Skeletal muscle tissue (tissue), 4 donors: ENCODE results near the gene RAB7A. TPM values are rescaled to one million over a fixed set of nuclear protein-coding genes. Genes with fewer than 3 reads are reported as not detected.

ENCODE experiments used
- H3K27ac ChIP-seq: one replicate; pipeline ENCODE4 v1.7.0; 2013; ENCODE audit warnings: mild to moderate bottlenecking, low read depth, low read length, inconsistent platforms
- H3K27me3 ChIP-seq, 3 donors: one replicate each; pipeline ENCODE4 v1.7.0; 2013; ENCODE audit warnings: low read length in 3 of 3; ENCODE audit not compliant: control insufficient read depth in 3 of 3, insufficient read depth in 3 of 3
- H3K36me3 ChIP-seq, 3 donors: one replicate each; pipeline ENCODE4 v1.7.0; 2013; ENCODE audit warnings: low read length in 3 of 3; ENCODE audit not compliant: control insufficient read depth in 3 of 3, insufficient read depth in 3 of 3
- H3K4me1 ChIP-seq, 3 donors: one replicate each; pipeline ENCODE4 v1.7.0; 2013; ENCODE audit warnings: low read length in 3 of 3, mild to moderate bottlenecking in 3 of 3; ENCODE audit not compliant: control insufficient read depth in 3 of 3, insufficient read depth in 3 of 3
- H3K4me3 ChIP-seq, 3 donors: one replicate each; pipeline ENCODE4 v1.7.0; 2013; ENCODE audit warnings: low read length in 3 of 3
- H3K9ac ChIP-seq, 3 donors: one replicate each; pipeline ENCODE4 v1.7.0; 2013; ENCODE audit warnings: low read length in 3 of 3, mild to moderate bottlenecking in 3 of 3, moderate library complexity in 2 of 3, low read depth in 1 of 3
- H3K9me3 ChIP-seq, 3 donors: one replicate each; pipeline ENCODE4 v1.7.0; 2013; ENCODE audit warnings: low read length in 3 of 3; ENCODE audit not compliant: control insufficient read depth in 3 of 3
- total RNA-seq: library from RNA; depleted of rRNA; stranded (reverse); fragments of >200 nt; gene quantifications from one replicate; pipeline ENCODE4 v1.2.3, GENCODE V29; 2014
- donor health status: Osteomylitis.

The RAB7A gene
- total RNA-seq, 1 donor from 2014 or later = 37.1 TPM

GRCh38 chr3:128697341-128697740 lies 28.6 kb upstream of the RAB7A start:
- Histone ChIP-seq H3K36me3 (no peaks in the 10 kb centered on the region), H3K27ac (no peak overlapping the region), H3K9me3 (no peaks in the 10 kb centered on the region), H3K4me3 (no peak overlapping the region), H3K4me1 (peaks cover 0 to 4% (median 0%) of the 10 kb centered on the region in 3 donors), H3K9ac (no peak overlapping the region), H3K27me3 (no peaks in the 10 kb centered on the region)

DNA sequence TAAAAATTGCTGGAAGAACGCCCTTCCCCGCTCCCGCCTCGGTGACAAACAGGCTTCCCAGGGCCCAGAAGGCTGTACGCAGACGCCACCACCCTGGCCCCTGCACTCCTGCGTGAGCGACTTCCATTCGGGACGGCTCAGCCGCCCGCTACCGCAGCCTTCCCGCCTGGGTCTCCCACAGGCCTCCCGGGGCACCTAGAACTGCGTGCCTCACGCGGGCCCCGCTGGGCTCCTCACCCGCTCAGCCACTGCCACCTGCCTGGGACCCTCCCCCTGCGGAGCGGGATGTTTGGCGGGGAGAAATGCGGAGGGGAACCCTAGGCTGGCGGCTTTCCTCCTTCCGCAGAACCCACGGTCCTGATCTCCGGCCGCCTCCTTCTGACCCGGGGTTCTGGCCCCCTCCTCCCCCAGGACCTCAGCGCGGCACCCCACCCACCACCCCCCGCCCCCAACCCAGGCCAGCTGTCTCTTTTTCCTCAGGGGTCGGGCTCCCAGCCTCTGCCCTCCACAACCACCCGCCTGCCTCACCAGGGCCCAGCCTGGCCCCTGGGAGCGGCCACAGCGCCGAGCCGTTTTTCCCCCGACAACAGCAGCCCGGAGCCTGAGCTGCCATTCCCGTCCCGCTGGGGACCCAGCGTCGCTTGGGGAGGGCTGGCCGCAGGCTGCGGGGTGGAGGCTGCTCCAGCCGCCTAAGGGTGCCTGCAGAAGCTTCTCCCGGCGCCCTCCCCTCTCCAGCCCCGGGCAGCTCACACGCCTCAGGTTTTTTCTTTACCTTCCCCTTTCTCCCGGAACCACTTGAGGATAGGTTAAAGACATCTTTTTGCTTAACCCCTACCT lies 27.6 kb upstream of the RAB7A start:
- no peaks in the 10 kb centered on the region for H3K9me3 ChIP-seq
- H3K36me3 ChIP-seq = no peaks in the 10 kb centered on the region
- H3K27me3 ChIP-seq = no peaks in the 10 kb centered on the region
- H3K27ac ChIP-seq = peak overlapping the region; percentile 70
- peaks cover 0 to 4% (median 0%) of the 10 kb centered on the region in 3 donors for H3K4me1 ChIP-seq
- peak overlapping the region; percentile 64 to 82 (median 82) for H3K4me3 ChIP-seq
- H3K9ac ChIP-seq = peak overlapping the region; percentile 74 to 90 (median 84)

DNA sequence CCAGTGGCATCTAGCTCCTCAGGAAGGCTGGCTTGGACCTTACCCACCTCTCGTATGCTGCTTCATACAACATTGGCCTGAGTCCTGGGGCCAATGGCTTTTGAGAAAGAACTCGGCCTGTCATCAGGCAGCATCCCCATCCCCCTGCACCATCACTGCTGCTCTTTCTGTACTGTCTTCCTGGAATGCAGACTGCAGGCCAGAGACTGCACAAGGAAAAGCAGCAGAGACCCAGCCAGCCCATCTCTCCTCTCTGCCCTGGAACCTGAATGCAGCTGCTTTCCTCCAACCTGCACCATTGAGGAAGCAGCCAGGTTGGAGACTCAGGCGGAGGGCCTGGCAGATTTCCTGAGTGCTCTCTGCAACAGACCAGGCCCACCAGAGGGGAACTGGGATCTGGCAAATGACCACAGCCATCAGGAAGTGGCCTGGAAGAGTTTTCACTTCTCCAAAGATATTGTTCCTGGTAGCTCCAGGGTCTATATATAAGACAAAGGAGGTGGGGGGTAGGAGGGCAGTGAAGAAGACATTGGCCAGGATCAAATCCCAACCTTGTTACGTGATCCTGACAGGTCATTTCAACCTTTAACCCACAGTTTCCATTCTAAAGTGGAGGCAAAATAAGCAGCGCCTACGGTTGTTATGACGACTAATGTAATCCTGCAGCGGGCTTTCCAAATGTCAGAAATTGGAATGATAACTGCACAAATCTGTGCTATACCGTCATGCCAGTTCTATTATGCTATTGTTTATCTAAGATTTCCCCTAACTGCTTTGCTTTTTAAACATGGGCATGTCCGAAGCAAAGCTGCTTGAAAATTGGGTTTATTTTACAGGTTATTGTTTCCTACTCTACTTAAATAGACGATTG lies 24.4 kb upstream of the RAB7A start:
- Histone ChIP-seq H3K27ac (no peak overlapping the region), H3K9me3 (no peaks in the 10 kb centered on the region)

DNA sequence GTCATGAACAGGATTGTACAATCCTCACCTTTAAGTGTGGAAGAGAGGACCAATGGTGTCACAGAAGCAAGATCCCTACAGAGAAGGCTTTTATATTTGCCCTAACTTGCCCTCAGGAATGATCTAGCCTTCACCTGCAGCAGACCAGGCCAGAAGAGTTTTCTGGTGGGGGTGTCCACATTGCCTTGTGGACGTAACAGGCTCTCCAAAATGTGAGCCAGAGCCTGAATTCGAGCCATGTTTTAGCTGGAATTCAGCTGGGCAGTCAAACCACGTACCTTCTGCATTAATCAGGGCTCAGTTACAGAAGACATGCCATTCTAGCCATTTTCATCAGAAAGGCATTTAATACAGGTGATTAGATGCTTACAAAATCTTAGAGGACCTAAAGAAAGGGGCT lies 23.6 kb upstream of the RAB7A start:
- no peak overlapping the region for H3K27ac ChIP-seq
- no peaks in the 10 kb centered on the region for H3K36me3 ChIP-seq
- H3K9ac ChIP-seq = no peak overlapping the region
- H3K4me3 ChIP-seq = no peak overlapping the region
- H3K4me1 ChIP-seq = peaks cover 0 to 4% (median 0%) of the 10 kb centered on the region in 3 donors
- H3K27me3 ChIP-seq = no peaks in the 10 kb centered on the region
- H3K9me3 ChIP-seq = no peaks in the 10 kb centered on the region

More for the DNA sequence above, 24.4 kb upstream of the RAB7A start:
- peaks cover 0 to 4% (median 0%) of the 10 kb centered on the region in 3 donors for H3K4me1 ChIP-seq
- H3K9ac ChIP-seq = peak overlapping the region in 1 of 3 donors; percentile 16
- H3K27me3 ChIP-seq = no peaks in the 10 kb centered on the region
- no peaks in the 10 kb centered on the region for H3K36me3 ChIP-seq
- no peak overlapping the region for H3K4me3 ChIP-seq

- H3K27ac ChIP-seq = no peak overlapping the region
- H3K9me3 ChIP-seq = no peaks in the 10 kb centered on the region
- no peaks in the 10 kb centered on the region for H3K36me3 ChIP-seq
- H3K9ac ChIP-seq = no peak overlapping the region
- H3K27me3 ChIP-seq = no peaks in the 10 kb centered on the region
- no peak overlapping the region for H3K4me3 ChIP-seq
- H3K4me1 ChIP-seq = peaks cover 3 to 6% (median 5%) of the 10 kb centered on the region in 3 donors
Measured at GRCh38 chr3:128703561-128703960, 22.4 kb upstream of the RAB7A start.

GRCh38 chr3:128706086-128706615 lies 19.8 kb upstream of the RAB7A start:
- Histone ChIP-seq H3K4me1 (peaks cover 12 to 17% (median 15%) of the 10 kb centered on the region in 3 donors), H3K27ac (no peak overlapping the region), H3K9ac (no peak overlapping the region), H3K27me3 (no peaks in the 10 kb centered on the region), H3K4me3 (no peak overlapping the region), H3K36me3 (no peaks in the 10 kb centered on the region), H3K9me3 (no peaks in the 10 kb centered on the region)

DNA sequence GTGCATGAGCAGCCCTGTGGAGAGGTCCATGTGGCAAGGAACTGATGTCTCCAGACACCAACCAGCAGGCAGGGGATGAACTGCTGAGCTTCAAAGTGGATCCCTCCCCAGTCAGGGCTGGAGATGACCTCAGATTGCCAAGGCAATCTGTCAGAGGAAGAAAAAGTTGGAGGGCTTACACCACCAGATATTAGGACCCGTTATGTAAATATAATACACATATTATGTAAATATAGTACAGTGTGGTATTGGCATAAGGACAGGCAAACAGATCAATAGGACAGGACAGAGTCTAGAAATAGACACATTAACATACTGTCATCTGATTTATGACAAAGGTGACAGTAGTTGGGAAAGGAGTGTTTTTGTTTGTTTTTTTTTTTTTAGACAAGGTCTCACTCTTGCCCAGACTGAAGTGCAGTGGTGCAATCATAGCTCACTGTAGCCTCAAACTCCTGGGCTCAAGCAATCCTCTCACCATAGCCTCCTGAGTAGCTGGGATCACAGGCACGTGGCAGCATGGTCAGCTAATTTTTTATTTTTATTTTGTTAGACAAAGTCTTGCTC lies 18.0 kb upstream of the RAB7A start:
- H3K4me3 ChIP-seq = no peak overlapping the region
- no peaks in the 10 kb centered on the region for H3K27me3 ChIP-seq
- no peak overlapping the region for H3K9ac ChIP-seq
- H3K9me3 ChIP-seq = no peaks in the 10 kb centered on the region
- H3K4me1 ChIP-seq = peaks cover 12 to 17% (median 15%) of the 10 kb centered on the region in 3 donors
- peak overlapping the region; percentile 76 for H3K27ac ChIP-seq
- no peaks in the 10 kb centered on the region for H3K36me3 ChIP-seq

- Histone ChIP-seq H3K27ac (peak overlapping the region; percentile 76), H3K9ac (peak overlapping the region in 2 of 3 donors; percentile 46 to 60), H3K4me3 (no peak overlapping the region), H3K36me3 (no peaks in the 10 kb centered on the region), H3K27me3 (no peaks in the 10 kb centered on the region), H3K9me3 (no peaks in the 10 kb centered on the region), H3K4me1 (peaks cover 12 to 17% (median 15%) of the 10 kb centered on the region in 3 donors)
Measured at GRCh38 chr3:128709038-128709437, 16.9 kb upstream of the RAB7A start.

DNA sequence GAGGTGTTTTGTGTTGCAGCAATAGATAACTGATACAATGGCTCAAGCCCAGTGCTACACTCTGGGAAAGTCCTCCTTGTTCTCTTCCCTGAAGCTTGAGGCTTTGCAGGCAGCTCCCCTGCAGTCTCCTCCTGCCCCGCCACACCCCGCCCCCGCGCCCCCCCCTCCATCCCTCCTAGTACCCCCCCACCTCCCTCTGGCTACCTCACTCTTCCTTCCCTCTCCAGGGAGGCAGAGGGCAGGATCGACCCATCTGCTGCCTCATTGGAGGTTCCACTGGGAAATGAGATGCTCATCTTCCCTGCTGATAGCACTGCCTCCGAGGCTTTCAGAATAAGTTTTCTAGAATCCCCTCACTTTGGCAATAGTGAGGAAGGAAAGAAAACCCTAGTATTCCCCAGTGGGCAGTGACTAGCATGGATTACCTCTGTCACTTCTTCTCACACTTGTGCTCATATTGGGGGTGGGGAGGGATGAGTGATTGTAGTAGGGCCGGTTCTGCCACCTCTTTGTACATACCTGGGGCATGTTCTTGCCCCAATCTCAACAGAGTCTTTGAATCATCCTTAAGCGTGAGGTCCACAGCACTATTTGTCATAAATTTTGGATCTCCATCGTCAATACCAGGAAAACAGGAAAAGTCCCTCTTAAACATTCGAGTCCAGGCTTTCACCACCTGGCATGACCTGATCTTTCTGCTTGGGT lies 16.3 kb upstream of the RAB7A start:
- Histone ChIP-seq H3K27ac (peak overlapping the region; percentile 76), H3K4me3 (no peak overlapping the region), H3K27me3 (no peaks in the 10 kb centered on the region), H3K4me1 (peaks cover 12 to 17% (median 17%) of the 10 kb centered on the region in 3 donors), H3K9me3 (no peaks in the 10 kb centered on the region), H3K9ac (peak overlapping the region in 1 of 3 donors; percentile 46), H3K36me3 (no peaks in the 10 kb centered on the region)
